ENCODE measurements around the gene SLC26A8.

The SLC26A8 gene, protein sequence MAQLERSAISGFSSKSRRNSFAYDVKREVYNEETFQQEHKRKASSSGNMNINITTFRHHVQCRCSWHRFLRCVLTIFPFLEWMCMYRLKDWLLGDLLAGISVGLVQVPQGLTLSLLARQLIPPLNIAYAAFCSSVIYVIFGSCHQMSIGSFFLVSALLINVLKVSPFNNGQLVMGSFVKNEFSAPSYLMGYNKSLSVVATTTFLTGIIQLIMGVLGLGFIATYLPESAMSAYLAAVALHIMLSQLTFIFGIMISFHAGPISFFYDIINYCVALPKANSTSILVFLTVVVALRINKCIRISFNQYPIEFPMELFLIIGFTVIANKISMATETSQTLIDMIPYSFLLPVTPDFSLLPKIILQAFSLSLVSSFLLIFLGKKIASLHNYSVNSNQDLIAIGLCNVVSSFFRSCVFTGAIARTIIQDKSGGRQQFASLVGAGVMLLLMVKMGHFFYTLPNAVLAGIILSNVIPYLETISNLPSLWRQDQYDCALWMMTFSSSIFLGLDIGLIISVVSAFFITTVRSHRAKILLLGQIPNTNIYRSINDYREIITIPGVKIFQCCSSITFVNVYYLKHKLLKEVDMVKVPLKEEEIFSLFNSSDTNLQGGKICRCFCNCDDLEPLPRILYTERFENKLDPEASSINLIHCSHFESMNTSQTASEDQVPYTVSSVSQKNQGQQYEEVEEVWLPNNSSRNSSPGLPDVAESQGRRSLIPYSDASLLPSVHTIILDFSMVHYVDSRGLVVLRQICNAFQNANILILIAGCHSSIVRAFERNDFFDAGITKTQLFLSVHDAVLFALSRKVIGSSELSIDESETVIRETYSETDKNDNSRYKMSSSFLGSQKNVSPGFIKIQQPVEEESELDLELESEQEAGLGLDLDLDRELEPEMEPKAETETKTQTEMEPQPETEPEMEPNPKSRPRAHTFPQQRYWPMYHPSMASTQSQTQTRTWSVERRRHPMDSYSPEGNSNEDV

DNA sequence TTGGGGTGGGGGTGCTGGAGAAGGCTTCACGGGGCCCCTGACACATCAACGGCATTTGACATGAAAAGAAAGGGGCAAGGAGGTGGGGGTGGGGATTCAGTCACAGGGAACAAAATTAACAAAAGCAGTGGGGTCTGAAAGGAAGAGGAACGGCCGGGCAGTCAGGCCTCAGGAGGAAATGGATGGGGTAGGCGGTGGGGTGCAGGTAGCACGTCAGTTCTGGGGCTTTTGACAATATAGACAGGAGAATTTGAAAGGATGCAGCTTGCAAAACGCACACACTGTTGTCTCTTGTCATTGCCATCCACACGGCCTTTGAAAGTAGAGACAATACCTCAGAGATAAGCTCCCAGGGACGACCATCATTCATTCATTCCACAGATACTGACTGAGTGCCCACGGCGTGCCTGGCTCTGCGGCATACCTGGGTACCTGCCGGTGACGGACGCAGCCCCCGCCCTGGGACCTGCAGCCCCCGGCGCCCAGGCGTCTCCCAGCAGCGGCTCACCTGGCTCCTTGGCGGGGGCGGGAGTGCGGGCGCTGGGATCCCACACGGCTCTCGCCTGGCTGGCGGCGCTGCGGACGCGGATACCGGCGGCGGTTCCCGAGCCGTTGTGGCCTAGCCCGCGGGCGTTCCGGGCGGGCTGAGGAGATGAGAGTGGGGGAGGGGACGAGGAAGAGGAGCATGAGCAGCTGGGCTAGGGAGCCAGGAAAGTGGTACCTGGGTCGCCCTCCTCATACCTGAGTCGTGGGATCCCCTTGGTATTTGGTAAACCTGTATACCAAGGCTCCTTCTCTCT is at the start of gene SLC26A8:
Gene SLC26A8, minus strand, starts transcription at position 646 of the 800 bp plus-strand sequence. CDS start 4,934 bp downstream, outside the sequence.
- no peak for DNase-seq

DNA sequence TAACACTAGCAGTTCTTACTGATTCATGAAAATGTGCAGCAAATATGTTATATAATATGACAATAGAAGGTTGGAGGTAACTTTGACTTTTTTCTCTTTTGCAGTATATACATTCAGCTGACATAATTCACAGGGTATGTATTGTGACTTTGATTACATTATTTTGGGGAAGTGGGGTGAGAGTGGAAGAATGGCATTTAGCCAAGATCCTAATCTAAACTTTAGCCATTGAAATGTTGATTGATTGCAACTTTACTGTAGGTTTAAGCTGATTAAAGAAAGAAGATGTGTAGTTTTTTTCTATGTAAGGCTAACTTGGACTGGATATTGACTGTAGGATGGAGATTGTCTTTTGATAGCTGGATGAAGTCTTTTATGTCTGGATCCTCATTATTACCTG is 49.1 kb upstream of the SLC26A8 start:
- no peak for DNase-seq

DNA sequence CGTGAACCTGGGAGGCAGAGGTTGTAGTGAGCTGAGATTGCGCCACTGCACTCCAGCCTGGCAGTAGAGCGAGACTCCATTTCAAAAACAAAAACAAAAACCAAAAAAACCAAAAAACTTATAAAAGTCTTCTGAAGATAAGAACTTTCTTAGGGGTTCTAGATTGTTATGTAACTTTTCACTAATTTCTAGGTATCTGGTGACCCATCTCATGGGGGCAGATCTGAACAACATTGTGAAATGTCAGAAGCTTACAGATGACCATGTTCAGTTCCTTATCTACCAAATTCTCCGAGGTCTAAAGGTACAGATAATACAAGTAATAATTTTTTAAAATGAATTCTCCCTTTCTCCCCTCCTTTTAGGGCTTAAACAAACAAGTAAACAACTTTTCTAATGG is 48.2 kb upstream of the SLC26A8 start:
- no peak for DNase-seq

DNA sequence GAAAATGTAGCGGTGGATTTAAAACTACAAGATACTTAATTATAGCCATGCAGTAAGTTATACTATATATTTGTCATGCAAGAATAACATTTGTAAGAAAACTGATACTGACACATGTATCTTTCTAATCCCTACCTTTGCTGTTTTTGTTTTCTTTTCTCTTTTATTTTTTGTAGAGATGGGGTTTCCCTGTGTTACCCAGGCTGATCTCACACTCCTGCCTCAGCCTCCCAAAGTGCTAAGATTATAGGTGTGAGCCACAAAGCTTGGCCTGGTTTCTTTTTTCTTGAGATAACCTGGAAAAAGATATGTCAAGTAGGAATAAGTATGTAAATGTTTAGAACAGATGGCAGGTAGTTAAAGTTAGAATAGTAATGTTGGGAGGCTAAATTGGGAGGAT is 47.3 kb upstream of the SLC26A8 start:
- no peak for DNase-seq

DNA sequence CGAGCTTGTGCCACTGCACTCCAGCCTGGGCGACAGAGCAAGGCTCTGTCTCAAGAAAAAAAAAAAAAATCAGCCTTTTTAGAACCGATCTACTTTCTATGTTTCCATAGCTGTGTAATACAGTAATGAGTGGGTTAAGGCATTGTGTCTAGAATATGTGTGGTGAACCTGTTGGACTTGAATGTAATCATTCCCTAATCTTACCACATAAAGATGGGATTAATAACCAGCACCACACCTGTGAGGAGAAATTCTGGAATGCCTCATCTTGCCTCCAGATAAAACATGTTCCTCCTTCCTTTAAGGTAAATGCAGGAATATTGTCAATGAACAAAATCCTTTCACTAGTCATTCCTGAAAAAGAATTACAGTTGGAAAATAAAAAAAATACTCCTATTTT is 46.8 kb upstream of the SLC26A8 start:
- DNase-seq: no peak

DNA sequence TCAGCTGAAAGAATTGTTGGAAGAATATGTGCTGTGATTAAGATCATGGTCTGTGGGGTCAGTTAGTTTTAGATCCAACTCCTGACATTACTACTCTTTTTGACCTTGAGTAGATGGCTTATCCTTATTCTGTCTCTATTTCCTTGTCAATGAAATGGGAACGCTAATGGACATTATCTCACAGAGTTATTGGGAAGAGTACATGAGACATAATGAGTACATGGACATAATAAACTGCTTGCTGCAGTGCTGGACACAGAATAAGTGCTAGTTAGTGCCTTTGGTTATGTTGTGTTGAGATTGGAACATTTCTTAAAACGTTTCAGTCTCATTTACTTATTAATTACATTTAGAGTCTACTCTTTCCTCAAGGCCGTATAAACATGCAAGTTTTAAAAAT is 45.8 kb upstream of the SLC26A8 start:
- DNase-seq: no peak

DNA sequence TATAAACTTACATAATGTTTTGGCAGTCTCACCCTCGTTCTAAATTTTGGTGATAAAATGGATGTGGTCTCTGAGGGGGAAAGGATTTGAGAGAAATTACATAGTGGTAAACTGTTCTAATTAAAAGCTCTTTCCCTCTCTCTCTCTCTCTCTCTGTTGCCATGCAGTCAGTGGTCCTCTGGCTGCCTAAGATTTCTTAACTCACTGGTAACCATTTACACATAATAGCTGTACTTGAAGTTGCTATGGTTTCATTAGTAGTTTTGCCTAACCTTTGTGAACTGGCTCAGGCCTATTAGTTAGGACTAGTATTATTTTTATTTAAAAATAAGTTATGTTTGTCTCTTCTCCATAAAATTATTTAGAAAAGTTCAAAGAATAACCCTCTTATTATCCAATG is 45.1 kb upstream of the SLC26A8 start:
- no peak for DNase-seq

DNA sequence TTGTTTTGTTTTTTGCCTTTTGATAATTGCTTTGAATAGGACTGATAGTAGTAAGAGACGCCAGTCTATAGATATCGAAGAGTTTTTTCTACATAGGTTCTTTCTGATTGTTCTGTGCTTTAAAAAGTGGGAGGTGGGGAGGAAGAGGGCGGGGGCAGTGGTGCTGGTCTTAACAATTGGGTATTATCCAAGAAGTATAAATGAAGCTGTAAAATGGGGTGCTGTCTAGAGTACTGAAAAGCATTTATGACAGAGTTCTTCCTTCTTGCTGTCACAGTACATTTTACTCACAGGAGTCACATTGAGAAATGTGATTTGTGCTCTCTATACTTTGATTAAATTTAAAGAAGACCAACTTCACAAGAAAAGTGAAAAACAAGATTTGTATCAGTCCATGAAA is 44.1 kb upstream of the SLC26A8 start:
- no peak for DNase-seq

DNA sequence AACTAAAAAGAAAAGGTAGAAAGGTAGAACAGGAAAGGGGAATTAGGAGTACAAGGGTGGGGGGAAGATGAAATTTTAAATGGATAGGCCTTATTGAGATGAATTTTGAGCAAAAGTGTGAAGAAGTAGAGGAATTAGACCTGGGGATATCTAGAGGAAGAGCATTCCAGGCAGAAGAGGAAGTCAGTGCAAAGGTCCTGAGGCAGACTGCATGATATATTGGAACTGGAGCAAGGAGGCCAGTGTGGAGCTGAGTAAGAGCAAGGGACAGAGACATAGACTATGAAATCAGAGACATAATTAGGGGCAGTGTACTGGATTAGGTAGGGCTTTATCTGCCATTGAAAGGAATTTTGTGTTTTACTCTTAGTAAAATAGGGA is 43.6 kb upstream of the SLC26A8 start:
- no peak for DNase-seq

DNA sequence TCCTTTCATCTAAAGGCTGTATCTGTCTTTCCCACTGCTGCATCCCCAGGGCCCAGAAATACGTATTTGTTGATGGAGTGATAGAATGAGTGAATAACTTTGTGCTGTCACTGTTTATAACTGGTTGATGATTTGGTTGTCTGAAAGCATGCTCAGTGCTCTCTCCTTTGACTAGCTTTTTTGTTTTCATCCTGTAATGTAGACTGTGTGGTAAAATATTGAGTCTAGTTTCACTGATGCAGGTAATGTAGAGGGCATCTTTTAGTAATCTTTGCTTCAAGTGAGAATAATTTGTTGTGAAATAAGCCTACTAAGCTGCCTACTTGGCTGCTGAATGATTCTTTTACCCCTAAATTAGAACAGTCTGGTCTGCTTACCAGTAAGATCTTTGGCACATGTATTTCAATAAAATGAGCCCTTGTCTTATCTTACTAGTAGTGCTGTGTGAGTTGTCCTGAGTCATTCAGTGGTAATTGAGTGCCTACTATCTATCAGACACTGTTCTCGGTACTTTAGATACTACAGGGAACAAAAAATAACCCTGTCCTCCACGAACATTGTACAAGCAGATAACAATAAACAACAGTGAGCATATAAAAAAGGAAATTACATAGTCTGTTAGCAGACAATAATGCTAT is 43.1 kb upstream of the SLC26A8 start:
- no peak for DNase-seq

DNA sequence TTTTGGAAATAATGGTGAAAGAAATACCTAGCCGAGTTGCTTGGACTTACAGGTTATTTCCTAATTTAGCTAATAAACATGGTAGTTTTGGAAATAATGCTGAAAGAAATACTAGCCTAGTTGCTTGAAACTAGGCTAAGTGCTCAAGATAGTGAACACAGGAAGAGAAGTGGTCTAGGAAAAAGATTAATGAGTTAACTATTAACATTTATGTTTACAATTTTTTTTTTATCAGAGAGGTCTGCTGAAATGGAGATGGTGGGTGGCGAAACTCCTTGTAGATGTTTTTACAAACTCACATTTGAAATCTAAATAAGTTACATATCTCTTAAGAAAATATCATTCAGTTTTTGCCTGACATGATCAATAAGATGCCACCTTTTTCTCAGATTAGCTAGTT is 42.4 kb upstream of the SLC26A8 start:
- DNase-seq: no peak

DNA sequence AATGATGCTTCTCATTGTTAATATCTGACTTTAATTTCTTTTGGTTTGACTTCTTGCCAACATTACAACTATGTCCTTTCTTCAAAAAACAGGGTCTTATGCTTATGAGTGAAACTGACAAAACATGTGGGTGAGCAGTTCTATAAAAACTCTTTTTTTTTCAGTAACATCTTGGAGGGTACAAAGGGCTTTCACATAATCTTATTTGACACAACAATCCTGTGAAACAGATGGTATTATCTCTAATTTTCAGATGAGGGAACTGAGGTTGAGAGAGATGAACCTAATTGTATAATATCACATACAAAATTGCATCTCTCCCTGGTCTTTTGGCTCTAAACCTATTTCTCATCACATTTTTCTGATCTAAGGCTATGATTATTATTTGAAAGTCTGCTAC is 41.5 kb upstream of the SLC26A8 start:
- no peak for DNase-seq

DNA sequence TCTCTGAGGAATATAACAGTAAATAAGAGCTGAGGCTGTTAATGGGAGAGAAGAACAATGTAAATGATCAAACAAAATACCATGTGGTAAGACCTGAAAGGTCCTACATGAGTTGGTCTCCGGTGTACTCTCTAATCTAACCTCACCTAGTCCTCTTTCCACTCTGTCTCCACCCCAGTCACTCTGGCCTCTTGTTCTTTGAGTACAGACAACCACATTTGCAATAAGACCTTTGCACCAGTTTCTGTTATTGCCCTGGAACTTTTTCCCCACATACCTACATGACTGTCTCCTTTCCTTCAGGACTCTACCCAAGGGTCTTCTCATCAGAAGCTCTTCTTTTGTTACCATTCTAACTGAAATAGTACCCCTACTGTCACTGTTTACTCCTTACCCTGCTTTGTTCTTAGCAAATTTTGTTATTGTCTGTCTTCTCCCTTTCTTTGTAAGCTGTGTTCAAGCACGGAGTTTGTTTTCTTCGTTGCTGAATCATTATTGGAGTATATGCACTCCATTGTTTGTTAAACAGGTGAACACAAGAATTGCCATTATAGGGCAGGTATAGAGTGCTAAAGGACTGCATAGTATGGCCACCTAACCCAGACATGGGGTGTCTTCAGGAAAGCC is 40.4 kb upstream of the SLC26A8 start:
- no peak for DNase-seq

DNA sequence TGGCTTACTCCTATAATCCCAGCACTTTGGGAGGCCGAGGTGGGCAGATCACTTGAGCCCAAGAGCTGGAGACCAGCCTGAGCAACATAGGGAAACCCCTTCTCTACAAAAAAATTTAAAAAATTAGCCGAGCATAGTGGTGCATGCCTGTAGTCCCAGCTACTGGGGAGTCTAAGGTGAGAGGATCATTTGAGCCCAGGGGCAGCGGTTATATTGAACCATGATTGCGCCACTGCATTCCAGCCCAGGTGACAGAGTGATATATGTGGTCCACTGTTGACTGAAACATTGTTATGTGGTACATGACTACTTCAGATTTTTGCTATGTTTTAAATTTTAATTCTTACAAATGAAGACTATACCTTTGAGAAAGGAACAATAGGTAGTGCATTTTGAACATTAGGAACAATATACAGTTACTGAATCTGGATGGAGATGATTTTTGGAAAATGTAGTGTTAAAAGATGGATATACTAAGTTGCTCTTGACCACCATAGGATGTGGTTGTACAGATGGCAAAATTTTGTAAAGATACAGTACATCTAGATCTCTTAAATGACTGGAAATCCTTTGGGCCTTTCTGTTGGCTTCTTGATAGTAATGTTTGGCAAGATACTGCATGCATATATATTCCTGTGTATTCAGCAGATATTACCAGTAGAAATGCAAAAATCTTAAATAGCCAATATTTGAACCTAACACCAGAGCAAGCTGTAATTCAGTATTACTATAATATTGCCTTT is 39.0 kb upstream of the SLC26A8 start:
- DNase-seq: no peak

DNA sequence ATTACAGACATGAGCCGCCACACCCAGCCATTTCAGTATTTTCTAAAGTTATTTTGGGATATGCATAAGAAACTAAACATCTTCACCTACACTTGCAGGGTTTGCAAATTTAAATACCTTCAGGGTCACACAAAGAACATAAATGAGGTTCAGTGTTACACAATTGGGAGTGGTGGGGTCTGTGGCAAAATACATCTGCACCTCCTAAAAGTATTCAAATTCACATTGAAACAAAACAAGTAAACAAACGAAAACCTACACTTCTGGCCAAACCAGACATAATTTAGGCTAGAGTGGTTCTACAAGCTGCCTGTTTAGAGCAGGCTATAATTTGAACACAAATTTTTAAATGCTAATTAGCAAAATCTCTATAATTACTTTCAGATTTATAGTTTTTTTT is 37.8 kb upstream of the SLC26A8 start:
- DNase-seq: no peak

DNA sequence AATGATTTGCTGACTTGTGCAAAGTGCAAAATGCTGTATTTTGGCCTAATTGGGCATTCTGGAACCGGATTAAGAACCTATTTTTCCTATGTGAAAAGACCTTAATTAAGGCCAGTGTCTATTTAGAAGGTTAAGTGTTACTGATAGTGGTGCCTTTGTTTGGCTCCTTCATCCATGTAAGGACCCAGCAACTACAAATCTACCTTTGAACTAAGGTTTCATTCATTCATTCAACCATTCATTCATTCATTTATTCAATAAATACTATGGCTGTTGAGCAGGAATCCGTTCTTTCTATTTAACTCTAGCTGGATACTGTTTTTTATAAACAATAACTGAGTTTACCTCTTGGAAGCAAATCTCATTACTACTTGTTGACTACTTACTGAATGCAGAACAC is 36.8 kb upstream of the SLC26A8 start:
- DNase-seq: no peak

DNA sequence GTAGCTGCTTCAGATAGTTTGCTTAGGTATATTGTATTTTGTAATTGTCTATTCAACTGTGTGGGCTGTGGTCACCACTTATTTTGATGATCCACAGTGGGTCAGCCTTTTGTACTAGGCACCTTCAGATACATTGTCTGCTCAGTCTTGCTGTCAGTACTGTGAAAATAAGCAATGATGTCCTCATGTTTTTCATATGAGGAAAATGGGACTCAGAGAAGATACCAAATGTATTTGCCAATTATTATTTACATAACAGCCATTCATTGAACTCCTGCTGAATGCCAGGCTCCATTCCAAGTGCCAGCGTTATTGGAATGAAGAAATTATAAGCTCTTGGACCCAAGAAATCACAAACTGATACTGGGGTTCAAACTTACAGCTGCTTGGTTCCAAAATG is 31.7 kb upstream of the SLC26A8 start:
- DNase-seq: no peak

DNA sequence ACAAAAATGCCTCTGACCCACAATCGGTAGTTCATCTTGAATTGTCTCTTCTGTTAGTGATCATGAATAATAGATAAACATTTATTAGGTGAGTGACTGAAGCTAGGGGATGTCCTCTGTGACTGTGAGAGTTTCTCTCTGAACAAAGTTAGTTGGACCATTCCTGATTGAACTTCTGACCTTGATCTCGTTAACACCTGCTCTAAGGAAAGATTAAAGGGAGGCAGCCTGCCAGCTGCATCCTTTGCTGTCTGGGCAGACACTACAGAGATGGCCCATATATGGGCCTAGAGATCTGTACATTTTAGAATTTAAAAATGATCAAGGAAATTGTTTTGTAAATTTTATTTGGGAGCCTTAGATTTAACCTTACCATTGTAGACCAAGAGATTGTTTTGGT is 30.5 kb upstream of the SLC26A8 start:
- DNase-seq: no peak

DNA sequence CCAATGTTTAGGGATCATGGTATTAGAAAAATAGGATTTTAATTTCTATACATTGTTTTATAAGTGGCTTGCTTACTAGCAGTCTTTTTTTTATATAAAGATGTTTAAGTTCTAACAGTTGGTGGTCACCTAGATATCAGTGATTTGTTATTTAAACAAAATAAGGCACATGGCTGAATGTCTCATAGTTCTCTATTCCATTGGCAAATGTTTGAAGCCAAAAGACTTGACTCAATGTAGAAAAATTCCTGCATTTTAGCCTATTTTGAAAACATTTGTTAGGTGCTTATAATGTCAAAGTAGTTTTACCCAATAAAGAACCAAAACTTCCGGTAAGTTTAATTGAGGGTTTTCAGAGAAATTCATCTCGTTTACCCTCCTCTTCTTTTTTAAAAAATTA is 30.0 kb upstream of the SLC26A8 start:
- DNase-seq: no peak

DNA sequence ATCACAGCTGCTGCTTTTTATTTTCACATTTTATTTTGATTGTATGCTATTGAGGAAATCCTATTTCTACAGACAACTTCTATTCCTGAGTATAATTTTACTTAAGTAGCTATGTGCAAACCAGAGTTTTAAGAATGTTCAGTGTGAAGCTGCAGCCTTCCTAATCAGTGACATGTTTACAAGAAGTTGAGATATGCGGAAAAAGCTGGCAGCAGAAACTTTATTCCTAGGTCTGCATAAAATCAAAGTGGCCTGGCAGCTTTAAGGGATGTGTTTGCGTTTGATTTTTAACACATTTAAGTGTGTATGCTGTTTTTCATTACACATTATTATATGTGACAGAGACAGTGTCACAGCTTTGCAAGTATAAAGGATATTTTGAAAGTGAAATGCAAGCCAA is 29.4 kb upstream of the SLC26A8 start:
- no peak for DNase-seq

DNA sequence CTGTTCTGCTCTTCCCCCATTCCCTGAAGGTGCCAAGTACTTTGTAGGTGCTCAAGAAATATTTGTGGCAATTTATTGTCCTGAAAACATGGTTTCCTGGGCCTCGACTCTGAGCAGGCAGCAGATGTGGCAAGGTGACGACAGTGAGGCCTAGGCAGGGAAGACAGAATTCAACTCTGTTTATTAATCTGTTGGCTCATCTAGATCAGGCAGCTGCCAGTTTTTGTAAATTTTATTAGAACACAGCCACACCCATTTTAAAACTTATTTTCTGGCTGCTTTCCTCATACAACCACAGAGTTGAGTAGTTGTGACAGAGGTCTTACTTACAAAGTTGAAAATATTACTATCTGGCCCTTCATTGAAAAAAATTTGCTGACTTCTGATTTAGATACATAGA is 27.7 kb upstream of the SLC26A8 start:
- no peak for DNase-seq
